ENCODE data around the gene RBKS. TPM values are rescaled to one million over a fixed set of nuclear protein-coding genes. Genes with fewer than 3 reads are reported as not detected.

Gene RBKS
- total RNA-seq, 2 donors from 2014 or later: 5.5 to 8.9 TPM

- Histone ChIP-seq H3K9me3 (no peaks in the 10 kb centered on the region), H3K27ac (no peak overlapping the region), H3K36me3 (no peaks in the 10 kb centered on the region), H3K4me1 (no peaks in the 10 kb centered on the region), H3K9ac (ENCODE audit: low read depth in 2 of 2, low read length in 2 of 2) (no peak overlapping the region), H3K27me3 (no peaks in the 10 kb centered on the region), H3K4me3 (no peak overlapping the region)
- intact Hi-C loops (cut with DNase I): no loop called here
- TF ChIP-seq, protein P1, sequence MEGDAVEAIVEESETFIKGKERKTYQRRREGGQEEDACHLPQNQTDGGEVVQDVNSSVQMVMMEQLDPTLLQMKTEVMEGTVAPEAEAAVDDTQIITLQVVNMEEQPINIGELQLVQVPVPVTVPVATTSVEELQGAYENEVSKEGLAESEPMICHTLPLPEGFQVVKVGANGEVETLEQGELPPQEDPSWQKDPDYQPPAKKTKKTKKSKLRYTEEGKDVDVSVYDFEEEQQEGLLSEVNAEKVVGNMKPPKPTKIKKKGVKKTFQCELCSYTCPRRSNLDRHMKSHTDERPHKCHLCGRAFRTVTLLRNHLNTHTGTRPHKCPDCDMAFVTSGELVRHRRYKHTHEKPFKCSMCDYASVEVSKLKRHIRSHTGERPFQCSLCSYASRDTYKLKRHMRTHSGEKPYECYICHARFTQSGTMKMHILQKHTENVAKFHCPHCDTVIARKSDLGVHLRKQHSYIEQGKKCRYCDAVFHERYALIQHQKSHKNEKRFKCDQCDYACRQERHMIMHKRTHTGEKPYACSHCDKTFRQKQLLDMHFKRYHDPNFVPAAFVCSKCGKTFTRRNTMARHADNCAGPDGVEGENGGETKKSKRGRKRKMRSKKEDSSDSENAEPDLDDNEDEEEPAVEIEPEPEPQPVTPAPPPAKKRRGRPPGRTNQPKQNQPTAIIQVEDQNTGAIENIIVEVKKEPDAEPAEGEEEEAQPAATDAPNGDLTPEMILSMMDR (IDR thresholded peaks at IDR 0.05): no peak
- DNase-seq: no peak
These were observed 22.3 kb upstream of the RBKS start for GRCh38 chr2:27912512-27912911.

- Histone ChIP-seq H3K27me3 (no peaks in the 10 kb centered on the region), H3K4me3 (no peak overlapping the region), H3K4me1 (no peaks in the 10 kb centered on the region), H3K9ac (ENCODE audit: low read depth in 2 of 2, low read length in 2 of 2) (no peak overlapping the region), H3K9me3 (no peaks in the 10 kb centered on the region), H3K36me3 (no peaks in the 10 kb centered on the region), H3K27ac (no peak overlapping the region)
- intact Hi-C loops (cut with DNase I): no loop called here
- TF ChIP-seq, protein P1 (IDR thresholded peaks at IDR 0.05): no peak
- DNase-seq: no peak
These were observed 21.4 kb upstream of the RBKS start for GRCh38 chr2:27911458-27912210.

- Histone ChIP-seq H3K27ac (no peak overlapping the region), H3K36me3 (no peaks in the 10 kb centered on the region), H3K9ac (ENCODE audit: low read depth in 2 of 2, low read length in 2 of 2) (no peak overlapping the region), H3K27me3 (no peaks in the 10 kb centered on the region), H3K4me3 (no peak overlapping the region), H3K9me3 (no peaks in the 10 kb centered on the region), H3K4me1 (no peaks in the 10 kb centered on the region)
- no peak for DNase-seq
- TF ChIP-seq, protein P1 (IDR thresholded peaks at IDR 0.05): no peak
- intact Hi-C loops (cut with DNase I): no loop called here
These were observed 19.7 kb upstream of the RBKS start for GRCh38 chr2:27909901-27910300.

DNA sequence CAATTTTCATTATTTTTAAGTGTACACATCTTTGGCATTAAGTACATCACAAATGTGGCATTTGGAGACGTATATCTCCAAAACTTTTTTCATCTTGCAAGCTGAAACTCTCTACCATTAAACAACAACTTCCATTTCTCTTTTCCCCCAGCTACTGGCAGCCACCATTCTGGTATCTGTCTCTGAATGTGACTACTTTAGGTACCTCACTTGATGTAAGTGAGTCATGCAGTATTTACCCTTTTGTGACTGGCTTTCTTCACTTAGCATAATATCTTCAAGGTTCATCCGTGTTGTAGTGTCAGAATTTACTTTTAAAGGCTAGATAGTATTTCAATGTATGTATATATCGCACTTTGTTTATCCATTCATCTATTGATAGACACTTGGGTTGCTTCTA is 17.4 kb upstream of the RBKS start:
- H3K36me3 ChIP-seq: no peaks in the 10 kb centered on the region
- TF ChIP-seq, protein P1 (IDR thresholded peaks at IDR 0.05): no peak
- no peak overlapping the region for H3K4me3 ChIP-seq
- DNase-seq: no peak
- H3K27ac ChIP-seq: no peak overlapping the region
- no peaks in the 10 kb centered on the region for H3K4me1 ChIP-seq
- H3K27me3 ChIP-seq: no peaks in the 10 kb centered on the region
- intact Hi-C loops (cut with DNase I): no loop called here
- no peaks in the 10 kb centered on the region for H3K9me3 ChIP-seq
- H3K9ac ChIP-seq (ENCODE audit: low read depth in 2 of 2, low read length in 2 of 2): no peak overlapping the region

- Histone ChIP-seq H3K27me3 (no peaks in the 10 kb centered on the region), H3K9me3 (no peaks in the 10 kb centered on the region), H3K9ac (ENCODE audit: low read depth in 2 of 2, low read length in 2 of 2) (no peak overlapping the region), H3K27ac (no peak overlapping the region), H3K4me1 (no peaks in the 10 kb centered on the region), H3K4me3 (no peak overlapping the region), H3K36me3 (no peaks in the 10 kb centered on the region)
- intact Hi-C loops (cut with DNase I): no loop called here
- DNase-seq: no peak
- TF ChIP-seq, protein P1 (IDR thresholded peaks at IDR 0.05): no peak
These were observed 15.9 kb upstream of the RBKS start for GRCh38 chr2:27906074-27906473.

Data from colonic mucosa (tissue), 4 donors.